HG02981 (cell line): ENCODE results near the gene H2AZ2.
A peak's percentile ranks its signal among the peaks of the same experiment; 100 is the strongest.
"Not testable (repeated sequence)": the region's sequence is repeated elsewhere in the genome, so short reads cannot be mapped to it uniquely, and the experiment has no call there.

Experiments used
- ATAC-seq: cut with Tn5 transposase; IDR thresholded peaks from one replicate; pipeline ENCODE4 v1.9.1; 2021; ENCODE audit warnings: mild to moderate bottlenecking, moderate library complexity; ENCODE audit not compliant: unreplicated experiment

H2AZ2 gene

GRCh38 chr7:44823255-44823781, 24.6 kb downstream of the H2AZ2 start:
- no peak for ATAC-seq

- ATAC-seq, result no peak
Observed at GRCh38 chr7:44819292-44819691, 28.6 kb downstream of the H2AZ2 start.

- ATAC-seq, result no peak
Observed at GRCh38 chr7:44814919-44815318, 33.0 kb downstream of the H2AZ2 start.

GRCh38 chr7:44811571-44811970, 36.3 kb downstream of the H2AZ2 start:
- ATAC-seq, result no peak

GRCh38 chr7:44811093-44811492, 36.8 kb downstream of the H2AZ2 start:
- no peak for ATAC-seq

- ATAC-seq, result no peak
Observed at GRCh38 chr7:44808914-44809393, 38.9 kb downstream of the H2AZ2 start.

- no peak for ATAC-seq
Observed at GRCh38 chr7:44805950-44806349, 41.9 kb downstream of the H2AZ2 start.

GRCh38 chr7:44803828-44804519, 43.9 kb downstream of the H2AZ2 start:
- not testable (repeated sequence) for ATAC-seq

GRCh38 chr7:44802418-44803025, 45.4 kb downstream of the H2AZ2 start:
- ATAC-seq, result no peak

GRCh38 chr7:44801890-44802289, 46.0 kb downstream of the H2AZ2 start:
- ATAC-seq, result no peak

GRCh38 chr7:44799939-44800338, 47.9 kb downstream of the H2AZ2 start:
- no peak for ATAC-seq

- ATAC-seq, result no peak
Observed at GRCh38 chr7:44798649-44799305, 49.1 kb downstream of the H2AZ2 start.

GRCh38 chr7:44797329-44798258, 50.3 kb downstream of the H2AZ2 start:
- ATAC-seq, result peak; percentile 44

GRCh38 chr7:44796504-44797328, 51.2 kb downstream of the H2AZ2 start, which contains the start of gene PPIA:
PPIA (plus strand) TSS chr7:44796681; CDS start chr7:44796725, 44 bp downstream.
- peak; percentile 90 for ATAC-seq

GRCh38 chr7:44796034-44796503, 51.8 kb downstream of the H2AZ2 start:
- peak; percentile 22 for ATAC-seq

GRCh38 chr7:44794331-44794730, 53.6 kb downstream of the H2AZ2 start:
- no peak for ATAC-seq

GRCh38 chr7:44793919-44794318, 54.0 kb downstream of the H2AZ2 start:
- ATAC-seq, result no peak

- ATAC-seq, result no peak
Observed at GRCh38 chr7:44791278-44792219, 56.3 kb downstream of the H2AZ2 start.
